ENCODE results near the gene USP2.

Gene USP2, protein sequence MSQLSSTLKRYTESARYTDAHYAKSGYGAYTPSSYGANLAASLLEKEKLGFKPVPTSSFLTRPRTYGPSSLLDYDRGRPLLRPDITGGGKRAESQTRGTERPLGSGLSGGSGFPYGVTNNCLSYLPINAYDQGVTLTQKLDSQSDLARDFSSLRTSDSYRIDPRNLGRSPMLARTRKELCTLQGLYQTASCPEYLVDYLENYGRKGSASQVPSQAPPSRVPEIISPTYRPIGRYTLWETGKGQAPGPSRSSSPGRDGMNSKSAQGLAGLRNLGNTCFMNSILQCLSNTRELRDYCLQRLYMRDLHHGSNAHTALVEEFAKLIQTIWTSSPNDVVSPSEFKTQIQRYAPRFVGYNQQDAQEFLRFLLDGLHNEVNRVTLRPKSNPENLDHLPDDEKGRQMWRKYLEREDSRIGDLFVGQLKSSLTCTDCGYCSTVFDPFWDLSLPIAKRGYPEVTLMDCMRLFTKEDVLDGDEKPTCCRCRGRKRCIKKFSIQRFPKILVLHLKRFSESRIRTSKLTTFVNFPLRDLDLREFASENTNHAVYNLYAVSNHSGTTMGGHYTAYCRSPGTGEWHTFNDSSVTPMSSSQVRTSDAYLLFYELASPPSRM

GRCh38 chr11:119381181-119381988 is at the start of gene USP2:
Gene USP2, minus strand, starts transcription at chr11:119381690. Its CDS starts 8,210 bp downstream, at chr11:119373480.
- peak; percentile 92 to 95 (median 94) for DNase-seq (ENCODE audit: low read depth in 3 of 3)

- DNase-seq (ENCODE audit: low read depth in 3 of 3) = no peak
Observed at GRCh38 chr11:119427279-119427678, 45.8 kb upstream of the USP2 start.

GRCh38 chr11:119426142-119426541 is 44.7 kb upstream of the USP2 start:
- DNase-seq (ENCODE audit: low read depth in 3 of 3) = no peak

DNA sequence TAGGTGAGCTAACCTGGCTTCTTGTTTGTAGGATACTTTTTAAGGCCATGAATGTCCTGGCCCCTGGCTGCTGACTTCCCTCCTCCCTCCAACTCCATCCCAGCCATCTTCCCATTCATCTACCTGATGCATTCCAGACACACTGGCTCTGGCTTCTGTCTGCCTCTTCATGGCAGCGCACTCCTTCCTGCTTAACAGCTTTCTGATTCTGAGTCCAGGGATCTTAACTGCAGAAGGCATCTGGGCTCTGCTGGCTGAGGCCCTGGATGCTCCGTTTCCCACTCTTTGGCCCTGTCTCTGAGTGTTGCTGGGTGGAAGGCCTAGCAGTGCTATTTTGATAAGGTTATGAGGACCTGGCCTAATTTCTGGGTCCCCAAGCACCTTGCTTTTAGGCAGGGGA is 43.3 kb upstream of the USP2 start:
- DNase-seq (ENCODE audit: low read depth in 3 of 3) = no peak

GRCh38 chr11:119424276-119424675 is 42.8 kb upstream of the USP2 start:
- no peak for DNase-seq (ENCODE audit: low read depth in 3 of 3)

GRCh38 chr11:119423509-119424254 is 42.2 kb upstream of the USP2 start:
- no peak for DNase-seq (ENCODE audit: low read depth in 3 of 3)

GRCh38 chr11:119422809-119423508 is 41.5 kb upstream of the USP2 start, which contains the start of gene THY1:
Gene THY1, minus strand, starts transcription at chr11:119423172. Its CDS starts 2,267 bp downstream, at chr11:119420905.
- DNase-seq (ENCODE audit: low read depth in 3 of 3) = no peak

- no peak for DNase-seq (ENCODE audit: low read depth in 3 of 3)
Observed at GRCh38 chr11:119421941-119422808, 40.7 kb upstream of the USP2 start.

GRCh38 chr11:119421351-119421750 is 39.9 kb upstream of the USP2 start:
- DNase-seq (ENCODE audit: low read depth in 3 of 3) = no peak

DNA sequence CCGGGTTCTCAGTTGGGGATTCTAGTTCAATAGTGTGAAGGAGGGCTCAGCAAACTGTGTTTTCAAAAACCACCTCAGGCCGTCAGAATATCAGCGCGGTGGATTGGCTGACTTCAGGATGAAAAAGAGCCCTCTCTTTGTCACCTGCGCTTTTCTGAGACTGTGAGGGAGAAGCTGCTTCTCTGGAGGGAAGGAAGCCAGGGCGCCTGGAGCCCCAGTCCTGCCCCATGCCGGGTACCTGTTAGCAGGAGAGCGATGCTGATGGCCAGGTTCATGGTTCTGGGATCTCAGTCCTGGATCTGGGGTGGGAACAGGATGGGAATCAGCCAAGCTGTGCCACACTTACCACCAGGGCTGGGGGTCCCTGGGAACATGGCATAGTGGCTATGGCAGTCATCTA is 39.1 kb upstream of the USP2 start:
- DNase-seq (ENCODE audit: low read depth in 3 of 3) = no peak

GRCh38 chr11:119419834-119420492 is 38.5 kb upstream of the USP2 start:
- no peak for DNase-seq (ENCODE audit: low read depth in 3 of 3)

- DNase-seq (ENCODE audit: low read depth in 3 of 3) = no peak
Observed at GRCh38 chr11:119419246-119419645, 37.8 kb upstream of the USP2 start.

GRCh38 chr11:119418759-119419158 is 37.3 kb upstream of the USP2 start:
- DNase-seq (ENCODE audit: low read depth in 3 of 3) = no peak

DNA sequence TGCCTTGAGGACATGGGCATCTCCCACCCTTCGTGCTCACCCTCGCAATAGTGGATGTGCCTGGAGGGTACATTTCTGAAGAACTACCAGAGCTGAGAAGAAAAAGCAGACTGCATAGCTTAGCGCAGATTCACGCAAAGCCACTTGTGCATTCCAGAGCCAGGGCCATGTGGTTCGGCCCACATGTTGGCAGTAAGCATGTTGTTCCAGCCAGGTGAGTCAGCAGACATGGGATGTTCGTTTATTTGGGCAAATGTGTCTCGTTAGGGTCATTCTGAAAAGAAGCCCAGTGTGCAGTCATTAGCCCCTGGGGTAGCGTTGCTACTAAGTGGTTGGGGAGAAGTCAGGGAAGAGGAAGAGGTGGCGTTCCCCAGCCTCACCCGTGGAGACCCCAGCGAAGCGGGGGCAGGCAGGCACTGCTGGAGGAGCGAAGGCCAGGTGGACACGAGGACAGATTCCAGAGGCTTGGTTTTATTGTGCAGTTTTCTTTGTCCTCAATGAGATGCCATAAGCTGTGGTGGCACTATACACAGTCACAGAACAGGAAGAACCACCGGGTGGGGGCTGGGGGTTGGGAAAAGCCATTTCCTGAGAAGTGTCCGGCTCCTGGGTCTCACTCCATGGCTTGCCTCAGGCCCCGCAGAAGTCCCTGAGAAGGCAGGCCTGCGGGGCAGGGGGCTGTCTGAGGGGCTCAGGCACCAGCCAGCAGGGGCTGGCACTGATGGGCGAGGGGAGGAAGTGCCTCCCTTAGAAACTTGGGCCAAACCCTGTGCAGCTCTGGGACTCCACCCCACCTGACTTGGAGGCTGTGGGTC is 36.4 kb upstream of the USP2 start:
- DNase-seq (ENCODE audit: low read depth in 3 of 3) = no peak

- no peak for DNase-seq (ENCODE audit: low read depth in 3 of 3)
Observed at GRCh38 chr11:119416606-119417580, 35.4 kb upstream of the USP2 start.

DNA sequence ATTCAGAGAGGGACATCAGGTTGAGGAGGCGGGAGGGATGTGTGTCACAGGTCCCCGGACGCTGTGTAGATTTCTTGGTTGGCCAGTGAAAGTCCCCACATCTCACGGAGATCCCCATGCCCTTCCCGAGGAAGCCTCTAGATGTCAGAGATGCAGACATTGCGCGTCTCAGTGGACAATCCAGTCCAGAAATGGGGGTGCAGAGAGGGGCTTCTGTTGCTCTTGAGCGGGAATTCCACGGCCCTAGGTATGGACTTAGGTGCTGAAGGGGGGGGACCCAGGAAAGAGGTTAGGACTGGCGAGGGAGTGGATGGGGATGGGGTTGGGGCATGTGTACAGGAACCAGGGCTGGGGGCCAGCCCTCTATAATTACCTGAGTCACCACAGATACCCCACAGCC is 34.5 kb upstream of the USP2 start:
- no peak for DNase-seq (ENCODE audit: low read depth in 3 of 3)

DNA sequence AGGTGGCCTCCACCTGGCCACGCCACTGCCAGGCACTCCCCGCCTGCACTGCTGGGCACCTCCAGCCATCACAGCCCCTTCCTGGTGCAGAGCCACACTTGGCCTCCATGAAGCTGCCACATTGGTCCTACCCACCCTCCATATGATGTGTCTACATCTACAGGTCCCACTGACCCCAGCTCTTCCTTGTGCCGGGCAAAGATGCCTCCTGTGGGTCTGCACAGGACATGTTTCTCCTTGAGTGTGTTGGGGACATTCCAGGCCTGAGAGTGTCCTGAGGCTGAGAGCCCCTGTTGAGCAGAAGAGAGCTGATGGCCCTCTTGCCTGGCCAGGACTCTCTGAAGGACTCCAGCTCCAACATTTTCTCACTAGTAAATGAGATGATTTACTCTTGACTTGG is 34.0 kb upstream of the USP2 start:
- no peak for DNase-seq (ENCODE audit: low read depth in 3 of 3)
